Keratinocyte (primary cell): ENCODE measurements around the gene MTNR1B.

Experiments
- EZH2 ChIP-seq: IDR thresholded peaks from one replicate; pipeline ENCODE4 v1.6.1; 2012; ENCODE audit warnings: inconsistent platforms, mild to moderate bottlenecking, low read length, moderate library complexity
- TF ChIP-seq, protein P1 (sequence below), 3 experiments: IDR thresholded peaks in 1 of 3; conservative IDR thresholded peaks in 1 of 3; optimal IDR thresholded peaks in 1 of 3; 2 replicates in 2 of 3; 3 replicates in 1 of 3; pipeline versions ENCODE3 to v1.5.1; 2011; ENCODE audit warnings: low read length in 3 of 3, mild to moderate bottlenecking in 3 of 3, moderate library complexity in 2 of 3, control low read depth in 1 of 3, inconsistent platforms in 1 of 3; ENCODE audit not compliant: insufficient read depth in 2 of 3; ENCODE audit errors: extremely low read depth in 1 of 3

GRCh38 chr11:93005239-93005638 is 35.8 kb downstream of the MTNR1B start:
- TF ChIP-seq, protein P1, sequence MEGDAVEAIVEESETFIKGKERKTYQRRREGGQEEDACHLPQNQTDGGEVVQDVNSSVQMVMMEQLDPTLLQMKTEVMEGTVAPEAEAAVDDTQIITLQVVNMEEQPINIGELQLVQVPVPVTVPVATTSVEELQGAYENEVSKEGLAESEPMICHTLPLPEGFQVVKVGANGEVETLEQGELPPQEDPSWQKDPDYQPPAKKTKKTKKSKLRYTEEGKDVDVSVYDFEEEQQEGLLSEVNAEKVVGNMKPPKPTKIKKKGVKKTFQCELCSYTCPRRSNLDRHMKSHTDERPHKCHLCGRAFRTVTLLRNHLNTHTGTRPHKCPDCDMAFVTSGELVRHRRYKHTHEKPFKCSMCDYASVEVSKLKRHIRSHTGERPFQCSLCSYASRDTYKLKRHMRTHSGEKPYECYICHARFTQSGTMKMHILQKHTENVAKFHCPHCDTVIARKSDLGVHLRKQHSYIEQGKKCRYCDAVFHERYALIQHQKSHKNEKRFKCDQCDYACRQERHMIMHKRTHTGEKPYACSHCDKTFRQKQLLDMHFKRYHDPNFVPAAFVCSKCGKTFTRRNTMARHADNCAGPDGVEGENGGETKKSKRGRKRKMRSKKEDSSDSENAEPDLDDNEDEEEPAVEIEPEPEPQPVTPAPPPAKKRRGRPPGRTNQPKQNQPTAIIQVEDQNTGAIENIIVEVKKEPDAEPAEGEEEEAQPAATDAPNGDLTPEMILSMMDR (optimal IDR thresholded peaks at IDR 0.05 in 1 of 3, IDR thresholded peaks at IDR 0.05 in 1 of 3, conservative IDR thresholded peaks at IDR 0.05 in 1 of 3; ENCODE audit: extremely low read depth in 1 of 3, insufficient read depth in 2 of 3, low read length in 3 of 3): no peak
- no peak for TF ChIP-seq EZH2
